ENCODE data around the gene REPS1. TPM values are rescaled to one million over a fixed set of nuclear protein-coding genes. Genes with fewer than 3 reads are reported as not detected.

The REPS1 gene
- total RNA-seq, 2 donors from 2014 or later, result 33.0 to 34.1 TPM

GRCh38 chr6:138920906-138921305, 67.1 kb downstream of the REPS1 start:
- Mint-ChIP-seq H3K9me3 (no peaks in the 10 kb centered on the region), H3K36me3 (ENCODE audit: low read depth) (peaks cover 2% of the 10 kb centered on the region), H3K4me1 (peaks cover 5% of the 10 kb centered on the region), H3K27ac (no peak overlapping the region), H3K4me3 (no peak overlapping the region), H3K27me3 (ENCODE audit: insufficient read depth) (no peaks in the 10 kb centered on the region)
- H3K4me1 ChIP-seq (ENCODE audit: control insufficient read depth, insufficient read depth, low read length), result no peaks in the 10 kb centered on the region
- no peak for TF ChIP-seq CTCF (conservative IDR thresholded peaks at IDR 0.05)
- H3K27me3 ChIP-seq (ENCODE audit: control insufficient read depth, insufficient read depth, low read length, poor library complexity, severe bottlenecking), result no peaks in the 10 kb centered on the region
- H3K27ac ChIP-seq (ENCODE audit: low read depth, low read length), result no peak overlapping the region
- H3K36me3 ChIP-seq (ENCODE audit: control insufficient read depth, insufficient read depth, low read length), result peaks cover 30% of the 10 kb centered on the region
- H3K4me3 ChIP-seq (ENCODE audit: low read length), result no peak overlapping the region
- no peak overlapping the region for H3K9ac ChIP-seq (ENCODE audit: extremely low read depth, low read length, poor library complexity, severe bottlenecking)
- H3K9me3 ChIP-seq (ENCODE audit: control insufficient read depth, low read length), result no peaks in the 10 kb centered on the region
- whole genome bisulfite sequencing, 2 experiments (ENCODE audit: insufficient coverage in 1 of 2, insufficient read length in 1 of 2), result 90 to 97% methylated on average over 2 to 3 of the region's 3 CpGs
- no peak for DNase-seq

GRCh38 chr6:138914701-138915100, 73.4 kb downstream of the REPS1 start:
- Histone ChIP-seq H3K9ac (ENCODE audit: extremely low read depth, low read length, poor library complexity, severe bottlenecking) (no peak overlapping the region), H3K9me3 (ENCODE audit: control insufficient read depth, low read length) (no peaks in the 10 kb centered on the region), H3K27me3 (ENCODE audit: control insufficient read depth, insufficient read depth, low read length, poor library complexity, severe bottlenecking) (no peaks in the 10 kb centered on the region), H3K4me1 (ENCODE audit: control insufficient read depth, insufficient read depth, low read length) (no peaks in the 10 kb centered on the region), H3K36me3 (ENCODE audit: control insufficient read depth, insufficient read depth, low read length) (peaks cover 64% of the 10 kb centered on the region), H3K27ac (ENCODE audit: low read depth, low read length) (no peak overlapping the region), H3K4me3 (ENCODE audit: low read length) (no peak overlapping the region)
- Mint-ChIP-seq H3K27ac (no peak overlapping the region), H3K27me3 (ENCODE audit: insufficient read depth) (no peaks in the 10 kb centered on the region), H3K4me1 (no peaks in the 10 kb centered on the region), H3K4me3 (no peak overlapping the region), H3K36me3 (ENCODE audit: low read depth) (peaks cover 44% of the 10 kb centered on the region), H3K9me3 (no peaks in the 10 kb centered on the region)
- WGBS, 2 experiments (ENCODE audit: insufficient coverage in 1 of 2, insufficient read length in 1 of 2), result 89 to 97% methylated on average over 1 of the region's 1 CpG
- no peak for DNase-seq
- TF ChIP-seq CTCF (conservative IDR thresholded peaks at IDR 0.05), result no peak

- Mint-ChIP-seq H3K9me3 (no peaks in the 10 kb centered on the region), H3K27me3 (ENCODE audit: insufficient read depth) (no peaks in the 10 kb centered on the region), H3K4me1 (peaks cover 2% of the 10 kb centered on the region), H3K4me3 (no peak overlapping the region), H3K36me3 (ENCODE audit: low read depth) (peaks cover 60% of the 10 kb centered on the region), H3K27ac (no peak overlapping the region)
- no peaks in the 10 kb centered on the region for H3K4me1 ChIP-seq (ENCODE audit: control insufficient read depth, insufficient read depth, low read length)
- no peak overlapping the region for H3K9ac ChIP-seq (ENCODE audit: extremely low read depth, low read length, poor library complexity, severe bottlenecking)
- H3K9me3 ChIP-seq (ENCODE audit: control insufficient read depth, low read length), result no peaks in the 10 kb centered on the region
- peaks cover 69% of the 10 kb centered on the region for H3K36me3 ChIP-seq (ENCODE audit: control insufficient read depth, insufficient read depth, low read length)
- no peak overlapping the region for H3K27ac ChIP-seq (ENCODE audit: low read depth, low read length)
- 87% methylated on average over 3 of the region's 3 CpGs; no CpG with 5 or more reads in 1 of the 2 experiments for WGBS, 2 experiments (ENCODE audit: insufficient coverage in 1 of 2, insufficient read length in 1 of 2)
- no peak overlapping the region for H3K4me3 ChIP-seq (ENCODE audit: low read length)
- no peaks in the 10 kb centered on the region for H3K27me3 ChIP-seq (ENCODE audit: control insufficient read depth, insufficient read depth, low read length, poor library complexity, severe bottlenecking)
- no peak for DNase-seq
- TF ChIP-seq CTCF (conservative IDR thresholded peaks at IDR 0.05), result no peak
These were observed 75.7 kb downstream of the REPS1 start for GRCh38 chr6:138912308-138912707.
